GM19328 (cell line): ENCODE data around the gene FLOT1.
A peak's percentile ranks its signal among the peaks of the same experiment; 100 is the strongest.

Source experiments
- ATAC-seq: cut with Tn5 transposase; IDR thresholded peaks from one replicate; pipeline ENCODE4 v1.9.1; 2021; ENCODE audit warnings: mild to moderate bottlenecking, moderate library complexity; ENCODE audit not compliant: unreplicated experiment

FLOT1 gene

DNA sequence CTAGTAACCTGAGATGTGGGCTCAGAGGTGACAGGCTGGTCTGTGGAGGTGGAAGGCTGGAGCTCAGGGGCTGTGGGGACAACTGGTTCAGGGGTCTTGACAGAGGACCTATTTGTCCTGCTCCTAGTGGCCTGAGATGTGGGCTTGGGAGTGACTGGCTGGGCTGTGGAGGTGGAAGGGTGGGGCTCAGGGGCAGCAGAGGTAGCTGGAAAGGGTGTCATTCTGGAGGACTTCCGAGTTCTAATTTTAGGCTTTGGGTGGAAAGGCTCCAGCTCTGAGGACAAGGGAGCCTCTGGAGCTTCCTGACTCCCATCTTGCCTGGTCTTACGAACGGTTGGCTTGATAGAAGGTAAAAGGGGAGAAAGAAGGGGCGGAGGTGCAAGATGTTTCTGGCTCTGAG lies 36.9 kb downstream of the FLOT1 start:
- no peak for ATAC-seq

DNA sequence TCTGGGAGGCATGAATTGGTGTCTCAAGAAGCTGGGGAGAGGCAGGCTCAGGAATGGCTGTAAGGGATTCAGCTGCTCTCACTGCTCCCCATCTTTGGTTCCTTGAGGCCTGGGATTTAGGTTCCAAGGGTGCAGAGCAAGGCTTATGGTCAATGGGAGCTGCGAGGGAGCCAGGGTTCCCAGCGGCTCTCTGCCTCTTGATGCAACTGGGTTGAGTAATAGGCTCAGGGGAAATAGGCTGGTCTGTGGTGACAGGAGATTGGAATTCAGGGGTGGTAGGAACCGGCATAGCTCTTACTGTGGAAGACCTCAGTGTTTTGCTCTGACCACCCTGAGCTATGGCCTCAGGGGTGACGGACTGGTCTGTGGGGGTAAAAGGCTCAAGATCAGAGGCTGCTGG lies 38.7 kb downstream of the FLOT1 start:
- ATAC-seq = no peak

DNA sequence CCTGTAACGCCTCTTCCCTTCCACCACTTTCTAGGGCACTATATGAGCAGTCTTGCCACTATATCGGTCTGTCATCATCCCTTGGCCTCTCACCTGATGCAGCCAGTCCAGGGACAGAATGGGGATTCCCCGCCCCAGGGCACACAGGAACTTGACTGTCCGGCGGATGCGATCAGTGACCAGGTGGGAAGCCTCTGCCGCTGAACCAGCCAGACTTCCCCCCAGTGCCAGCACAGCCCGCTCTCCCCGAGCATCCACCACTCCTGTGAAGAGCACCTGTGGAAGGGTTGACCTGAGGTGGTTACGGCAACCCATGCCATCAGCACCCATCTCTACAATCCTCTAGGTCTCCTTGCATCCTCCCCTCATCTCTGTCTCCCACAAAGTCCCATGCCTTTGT lies 39.5 kb downstream of the FLOT1 start:
- ATAC-seq = no peak

DNA sequence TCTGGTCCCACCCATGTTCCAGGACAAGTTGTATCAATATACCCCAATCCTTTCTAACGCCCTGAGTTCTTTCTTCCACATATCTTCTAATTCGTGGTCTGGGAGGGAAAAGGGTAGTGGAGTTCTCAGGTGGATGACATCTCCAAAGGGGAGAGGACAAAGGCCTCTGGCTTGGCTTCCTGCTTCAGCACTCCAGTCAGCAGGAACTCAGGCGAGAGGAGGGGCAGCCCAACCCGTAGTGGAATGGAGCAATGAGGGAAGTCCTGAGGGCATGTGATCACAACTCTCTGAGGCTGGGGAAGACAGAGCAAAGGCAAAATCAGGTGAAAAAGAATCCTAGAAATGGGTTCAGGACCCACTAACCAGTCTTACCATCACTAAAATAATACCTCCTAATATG lies 42.1 kb downstream of the FLOT1 start:
- ATAC-seq = no peak

DNA sequence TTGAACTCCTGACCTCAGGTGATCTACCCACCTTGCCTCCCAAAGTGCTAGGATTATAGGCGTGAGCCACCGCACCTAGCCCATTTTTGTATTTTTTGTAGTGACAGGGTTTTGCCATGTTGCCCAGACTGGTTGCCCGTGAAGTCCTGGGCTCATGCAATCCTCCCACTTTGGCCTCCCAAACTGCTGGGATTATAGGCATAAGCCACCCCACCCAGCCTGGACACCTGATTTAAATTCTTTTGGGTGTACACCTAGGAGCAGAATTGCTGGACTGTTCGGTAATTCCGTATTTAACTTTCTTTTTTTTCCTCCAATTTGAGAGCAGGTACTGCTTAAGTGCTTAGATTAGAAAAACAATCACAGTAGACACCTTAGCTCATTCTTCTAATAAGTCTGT lies 46.1 kb downstream of the FLOT1 start:
- ATAC-seq = no peak

DNA sequence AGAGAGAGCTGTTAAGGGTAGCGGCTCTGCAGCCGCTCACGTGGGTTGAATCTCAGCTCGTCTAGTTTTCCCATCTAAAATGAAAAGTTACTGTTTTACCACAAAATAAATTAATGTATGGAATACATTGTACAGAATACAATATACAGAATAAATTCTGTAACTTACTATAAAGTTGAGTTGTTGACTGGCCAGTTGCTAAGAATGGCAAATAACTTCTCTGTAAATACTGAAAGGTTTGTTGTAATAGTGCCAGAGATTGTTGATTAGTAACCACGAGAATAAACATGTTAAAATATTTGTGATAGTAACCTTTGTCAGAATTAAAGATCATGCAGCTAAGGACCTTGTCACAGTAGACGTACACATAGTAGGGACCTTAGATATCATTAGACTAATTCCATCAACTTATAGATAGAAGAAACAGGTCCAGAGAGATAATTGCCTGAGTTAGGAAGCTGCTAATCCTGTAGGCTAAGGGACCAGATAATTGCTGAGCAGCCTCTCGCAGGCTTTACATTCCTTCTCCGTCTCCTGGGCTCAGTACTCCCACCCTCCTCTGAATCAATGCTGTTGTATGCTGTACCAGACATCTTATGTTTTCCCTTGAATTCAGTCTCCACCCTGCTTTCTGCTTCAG lies 51.2 kb downstream of the FLOT1 start:
- ATAC-seq = no peak

DNA sequence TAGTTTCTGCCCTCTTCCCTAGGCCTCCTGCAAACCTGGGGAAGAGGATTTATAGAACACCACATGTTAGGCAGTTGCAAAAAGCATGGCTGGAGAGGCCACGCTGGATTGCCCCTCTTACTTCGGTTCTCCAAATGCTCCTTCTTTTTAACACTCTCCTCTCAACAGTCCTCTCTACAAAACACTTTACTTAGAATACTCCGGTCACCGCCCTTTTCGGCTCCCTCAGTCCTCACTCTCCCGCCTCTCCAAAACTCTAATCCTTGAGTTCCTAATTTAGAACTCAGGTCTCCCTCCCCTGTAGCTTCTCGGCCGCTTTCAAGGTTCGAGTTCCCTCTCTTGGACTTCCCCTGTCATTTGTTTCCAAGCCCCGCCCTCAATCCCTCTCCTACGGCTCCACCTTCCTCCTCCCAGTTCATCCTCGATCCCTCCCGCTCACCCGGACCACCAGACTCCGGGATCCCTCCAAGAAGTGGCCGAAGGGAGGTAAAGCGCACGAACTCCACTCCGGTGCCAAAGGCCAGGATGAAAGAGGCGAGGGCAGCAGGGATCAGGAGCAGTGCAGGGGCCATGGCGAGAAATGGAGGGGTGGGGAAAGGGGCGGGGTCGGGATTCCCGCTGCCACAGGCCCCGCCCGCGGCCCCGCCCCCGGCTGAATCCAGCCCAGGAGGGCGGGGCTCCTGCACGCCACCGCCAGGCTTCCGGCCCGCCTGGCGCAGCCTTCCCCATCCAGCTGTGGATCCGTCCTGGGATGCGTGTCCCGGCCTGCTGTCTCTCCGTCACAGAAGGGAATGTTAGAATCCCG lies 51.9 kb downstream of the FLOT1 start, which contains the start of gene NRM:
Gene NRM, minus strand, starts transcription at position 582 of the 805 bp plus-strand sequence. Its CDS starts 10 bp downstream, at position 572.
- no peak for ATAC-seq

DNA sequence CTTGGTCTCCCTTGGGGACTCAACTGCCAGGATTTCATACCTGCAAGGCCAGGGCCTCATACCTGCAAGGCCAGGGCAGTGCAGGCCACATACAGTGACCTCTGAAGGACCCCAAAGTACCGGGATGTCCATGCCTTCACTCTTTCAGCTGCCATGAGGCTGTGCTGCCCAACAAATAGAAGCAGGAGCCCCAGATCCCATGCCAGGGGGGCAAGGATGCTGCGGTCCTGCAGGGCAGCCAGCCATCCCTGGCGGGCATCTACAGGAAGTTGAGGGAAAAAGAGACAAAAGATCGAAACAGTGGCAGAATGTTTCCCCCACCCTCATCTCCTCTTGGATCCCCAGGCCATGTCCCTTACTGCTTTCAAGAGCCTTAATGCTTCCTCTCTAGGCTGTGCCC lies 52.5 kb downstream of the FLOT1 start:
- no peak for ATAC-seq

DNA sequence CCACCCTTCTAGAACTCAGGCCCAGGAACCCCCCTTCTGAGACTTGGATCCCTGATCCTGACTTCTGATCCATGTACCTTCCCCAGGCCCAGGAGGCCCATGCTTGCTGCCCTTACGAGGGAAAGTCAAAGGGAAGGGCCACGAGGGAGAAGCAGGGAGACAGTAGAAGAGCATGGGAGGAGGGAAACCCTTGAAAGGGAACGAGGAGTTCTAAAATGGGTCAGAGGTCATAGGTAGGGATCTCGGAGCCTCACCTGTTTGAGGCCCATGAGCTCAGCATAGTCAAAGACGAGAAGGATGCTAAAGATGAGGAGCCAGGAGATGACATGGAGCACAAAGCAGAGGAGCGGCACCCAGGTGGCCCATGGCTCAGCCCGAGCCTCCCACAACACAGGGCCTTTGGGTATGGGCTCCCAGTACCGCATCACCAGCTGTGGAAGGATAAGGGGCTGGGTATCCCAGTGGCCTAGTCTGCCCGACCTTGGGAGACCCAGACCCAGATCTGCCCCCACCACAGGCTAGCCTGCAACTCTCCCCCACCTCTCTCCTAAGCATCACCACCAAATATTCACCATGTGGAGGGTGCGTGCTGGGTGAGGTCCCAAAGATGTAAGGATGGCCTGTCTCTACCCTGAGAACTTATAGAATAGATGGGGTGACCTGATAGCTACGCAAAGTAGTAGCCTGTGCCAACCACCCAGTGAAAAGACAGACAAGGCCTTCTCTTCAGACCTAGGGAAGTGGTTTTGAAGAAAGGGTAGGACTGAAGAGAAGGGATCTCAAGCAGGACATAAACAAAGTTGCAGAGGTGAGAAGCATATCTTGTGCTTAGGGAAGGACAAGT lies 53.2 kb downstream of the FLOT1 start:
- ATAC-seq = no peak

DNA sequence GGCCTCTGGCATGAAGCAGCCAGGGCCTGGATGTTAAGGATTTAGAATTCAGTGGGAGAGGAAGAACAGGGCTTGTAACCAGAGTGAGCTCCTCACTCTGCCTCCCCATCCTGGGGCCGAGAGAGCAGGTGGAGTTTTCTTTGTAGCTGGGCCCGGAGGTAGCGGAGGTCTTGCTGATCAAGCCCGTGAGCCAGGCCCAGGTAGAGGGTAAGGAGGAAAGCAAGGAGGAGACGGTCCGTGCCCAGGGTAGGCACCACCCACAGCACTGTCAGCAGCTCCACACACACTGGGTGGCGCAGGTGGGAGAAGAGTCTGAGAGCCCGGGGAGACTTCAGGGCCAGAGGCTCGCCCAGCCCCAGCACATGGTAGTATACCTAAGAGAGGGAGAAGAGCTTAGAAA lies 53.9 kb downstream of the FLOT1 start:
- ATAC-seq = no peak

DNA sequence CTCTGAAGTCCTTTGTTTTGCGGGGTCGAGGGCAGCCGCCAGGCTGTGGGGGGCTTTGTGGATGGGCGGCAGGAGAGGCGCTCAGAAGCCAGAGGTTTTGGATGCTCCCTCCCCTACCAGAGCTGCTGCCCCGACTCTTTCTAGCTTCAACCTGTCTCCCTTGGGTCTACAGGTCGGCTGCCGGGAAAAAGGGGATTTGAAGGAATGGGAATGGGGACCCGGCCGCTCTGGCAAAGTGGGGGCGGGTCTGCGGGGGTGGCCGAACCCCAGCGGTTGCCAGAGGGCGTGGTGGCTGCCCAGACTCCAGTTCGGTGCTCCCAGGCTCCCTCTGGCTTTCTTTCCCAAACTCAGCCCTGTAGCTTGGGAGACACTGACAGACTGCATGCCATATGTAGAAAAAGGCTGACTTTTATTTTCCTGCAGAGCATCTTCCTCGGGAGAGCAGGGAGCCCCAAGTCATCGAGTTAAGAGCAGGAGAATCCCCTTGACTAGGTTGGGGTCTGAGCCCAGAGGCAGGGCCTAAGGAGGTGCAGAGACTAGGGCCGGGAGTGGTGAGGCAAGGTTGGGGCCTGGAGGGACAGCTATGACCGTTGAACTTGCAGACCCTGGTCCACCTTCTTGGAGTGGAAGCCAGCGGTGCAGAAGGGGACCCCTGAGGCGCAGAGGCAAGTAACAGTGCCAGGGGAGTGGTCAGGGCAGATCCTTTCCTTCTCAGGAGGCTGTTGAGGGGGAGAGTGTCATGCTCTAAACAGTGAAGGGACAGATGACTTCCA lies 54.6 kb downstream of the FLOT1 start:
- no peak for ATAC-seq

DNA sequence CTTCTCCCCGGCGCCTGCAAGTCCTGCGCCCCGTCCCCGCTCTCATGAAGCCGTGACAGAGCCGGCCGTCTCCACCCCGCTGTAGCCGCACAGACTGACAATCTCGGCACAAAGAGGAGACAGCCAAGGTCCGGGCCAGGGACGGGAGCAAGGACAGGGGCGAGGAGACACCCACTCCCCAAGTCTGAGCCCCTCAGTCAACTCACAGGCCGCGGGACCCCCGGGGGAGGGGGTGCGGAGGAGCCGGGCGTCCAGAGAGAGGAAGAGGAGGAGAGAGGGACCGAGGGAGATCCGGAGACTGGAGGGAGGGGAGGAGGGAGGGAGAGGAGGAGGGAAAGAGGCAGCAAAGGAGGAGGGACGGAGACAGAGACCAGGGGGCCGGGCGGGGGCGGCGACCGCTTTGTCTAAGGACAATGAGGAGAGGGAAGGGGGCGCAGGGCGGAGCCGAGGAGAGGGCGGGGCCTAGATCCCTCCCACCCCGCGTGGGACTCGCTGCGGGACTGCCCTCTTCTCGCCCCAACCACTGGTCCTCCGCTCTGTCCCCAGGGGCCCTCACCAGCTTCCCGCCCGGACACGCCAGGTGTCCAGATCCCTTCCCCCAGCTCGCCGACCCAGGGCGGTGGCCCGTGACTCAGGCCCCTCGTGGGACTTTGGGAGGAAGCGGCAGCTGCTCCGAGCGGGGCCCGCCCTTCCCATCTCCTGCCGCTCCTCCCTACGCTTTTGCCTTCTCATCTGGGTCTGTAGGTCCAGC lies 55.4 kb downstream of the FLOT1 start:
- peak; percentile 41 for ATAC-seq

DNA sequence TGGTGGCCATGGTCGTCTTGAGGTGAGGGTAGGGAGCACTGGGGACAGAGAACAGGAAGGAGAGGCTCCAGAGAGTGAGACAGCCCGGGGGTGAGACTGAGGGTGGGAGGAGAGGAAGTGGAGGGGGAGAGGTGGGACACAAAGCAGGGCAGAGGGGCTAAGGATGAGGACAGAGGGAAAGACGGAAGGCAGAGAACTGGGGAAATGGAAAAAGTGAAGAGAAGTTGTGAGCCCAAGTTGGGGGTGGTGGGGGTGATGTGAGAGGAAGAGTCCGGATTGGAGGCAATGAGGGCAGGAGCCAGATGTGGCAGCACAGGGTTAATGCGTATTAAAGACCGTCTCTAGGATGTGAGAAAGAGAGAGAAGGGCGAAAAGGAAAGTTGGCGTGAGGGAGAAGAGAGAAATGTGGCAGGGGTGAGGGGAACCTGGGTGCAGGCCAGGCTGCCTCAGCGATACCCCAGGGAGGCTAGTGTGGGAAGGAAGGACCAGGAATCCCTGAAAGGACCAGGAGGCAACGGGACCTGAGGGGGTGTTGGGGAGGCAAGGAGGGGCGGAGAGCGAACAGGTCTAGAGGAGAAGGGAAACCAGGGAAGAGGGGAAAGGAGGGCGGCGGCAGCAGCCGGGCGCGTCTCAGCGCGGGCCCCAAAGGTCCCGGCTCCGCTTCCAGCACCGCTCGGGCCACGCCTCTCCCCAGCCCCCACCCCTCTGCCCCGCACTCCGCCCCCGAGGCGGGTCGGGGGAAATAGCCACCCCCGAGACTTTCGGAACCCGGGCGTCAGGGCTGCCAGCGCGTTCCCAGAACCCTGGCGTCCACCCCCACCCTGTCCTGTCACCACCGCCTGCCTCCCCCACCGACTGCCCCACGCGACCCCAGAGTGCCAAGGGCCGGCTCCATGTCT lies 56.2 kb downstream of the FLOT1 start, which contains the start of gene PPP1R18:
Gene PPP1R18, minus strand, starts transcription at position 637 of the 899 bp plus-strand sequence. Its CDS starts 627 bp downstream, at position 10.
- ATAC-seq = no peak

DNA sequence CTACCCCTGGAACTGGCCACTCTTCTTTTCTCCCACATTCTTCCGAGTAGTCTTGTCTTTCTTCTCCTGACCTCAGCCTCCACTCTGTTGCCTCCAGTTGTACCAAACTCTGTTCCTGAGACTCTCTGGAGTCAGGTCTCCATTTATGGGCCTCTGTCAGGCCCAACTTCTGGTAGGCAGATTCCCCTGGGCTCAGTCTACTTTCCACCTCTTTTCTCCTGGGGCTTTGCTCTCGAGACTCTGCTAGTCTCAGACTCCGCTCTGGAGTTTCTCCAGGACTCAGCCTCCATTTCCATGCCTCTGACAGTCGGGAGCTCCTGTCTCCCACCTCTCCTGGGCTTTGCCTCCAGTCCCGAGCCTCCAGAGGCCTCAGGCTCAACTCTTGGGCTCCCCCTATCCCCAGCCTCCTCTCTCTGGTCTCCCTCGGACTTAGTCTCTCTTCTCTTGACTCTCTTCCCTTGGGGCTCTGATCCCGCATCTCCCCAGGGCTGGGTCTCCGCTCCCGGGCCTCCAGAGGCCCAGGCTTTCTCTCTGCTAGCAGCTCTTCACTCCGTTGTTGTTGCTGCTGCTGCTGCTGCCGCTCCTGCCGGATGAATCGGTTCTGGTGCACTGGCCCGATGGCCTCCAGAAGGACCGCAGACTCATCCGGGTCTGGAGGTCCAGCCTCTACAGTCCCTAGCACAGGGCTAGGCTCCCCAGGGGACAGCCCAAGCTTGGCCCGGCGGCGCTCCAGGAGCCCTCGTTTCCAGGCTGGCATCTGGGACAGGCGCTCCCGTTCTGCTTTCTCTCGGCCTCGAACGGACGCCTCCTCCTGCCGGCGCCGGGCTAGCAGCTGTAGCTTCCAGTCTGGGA lies 57.1 kb downstream of the FLOT1 start:
- no peak for ATAC-seq

DNA sequence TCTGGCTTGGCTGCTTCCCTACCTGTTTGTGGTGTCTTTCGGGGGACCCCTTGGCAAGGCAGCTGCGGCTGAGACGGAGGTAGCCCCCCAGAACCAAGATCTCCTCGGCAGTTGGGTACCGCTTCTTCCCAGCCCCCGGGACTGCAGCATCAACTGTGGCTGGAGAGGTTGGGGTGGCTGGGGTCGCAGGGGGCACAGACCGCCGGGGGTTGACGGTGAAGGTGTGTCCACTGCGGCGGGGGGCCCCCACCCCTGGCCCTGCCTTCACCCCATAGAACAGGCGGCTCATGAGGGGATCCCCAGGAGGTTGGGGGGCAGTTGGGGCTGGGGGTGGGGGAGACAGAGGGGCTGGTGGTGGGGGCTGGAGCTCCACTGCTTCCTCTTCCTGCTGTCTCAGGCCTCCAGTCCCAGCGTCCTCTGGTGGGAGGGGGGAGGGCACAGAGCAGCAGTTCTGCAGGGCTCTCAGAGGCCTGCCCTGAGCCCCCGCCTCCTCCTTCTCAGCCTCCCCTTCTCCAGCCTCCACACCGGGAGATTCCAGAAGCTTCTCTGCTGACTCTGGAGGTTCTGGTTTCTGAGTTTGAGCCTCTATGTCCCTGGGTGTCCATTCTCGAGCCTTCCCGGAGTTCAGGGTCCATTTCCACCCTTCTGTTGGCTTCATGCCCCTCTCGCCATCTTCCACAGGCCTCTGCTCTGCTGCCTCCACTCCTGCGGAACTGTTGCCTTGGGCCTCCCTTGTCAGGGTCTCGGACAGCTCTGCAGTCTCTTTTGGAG lies 57.9 kb downstream of the FLOT1 start:
- no peak for ATAC-seq

DNA sequence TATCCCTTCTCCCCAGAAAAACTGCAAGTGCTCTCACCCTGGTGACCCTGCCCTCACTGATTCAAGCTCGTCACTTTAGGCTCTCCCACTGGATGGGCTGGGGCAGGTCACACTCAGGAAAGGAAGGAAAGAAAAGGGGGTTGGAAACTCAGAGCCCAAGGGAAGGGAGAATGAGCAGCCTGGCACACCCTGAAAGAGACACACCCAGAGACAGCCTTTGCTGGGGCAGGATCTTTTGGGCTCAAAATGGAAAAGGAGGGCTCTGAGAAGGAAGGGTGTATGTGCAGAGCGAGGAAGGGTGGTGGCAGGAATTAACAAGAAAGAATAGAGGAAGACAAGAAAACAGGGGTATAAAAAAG lies 58.5 kb downstream of the FLOT1 start:
- no peak for ATAC-seq

DNA sequence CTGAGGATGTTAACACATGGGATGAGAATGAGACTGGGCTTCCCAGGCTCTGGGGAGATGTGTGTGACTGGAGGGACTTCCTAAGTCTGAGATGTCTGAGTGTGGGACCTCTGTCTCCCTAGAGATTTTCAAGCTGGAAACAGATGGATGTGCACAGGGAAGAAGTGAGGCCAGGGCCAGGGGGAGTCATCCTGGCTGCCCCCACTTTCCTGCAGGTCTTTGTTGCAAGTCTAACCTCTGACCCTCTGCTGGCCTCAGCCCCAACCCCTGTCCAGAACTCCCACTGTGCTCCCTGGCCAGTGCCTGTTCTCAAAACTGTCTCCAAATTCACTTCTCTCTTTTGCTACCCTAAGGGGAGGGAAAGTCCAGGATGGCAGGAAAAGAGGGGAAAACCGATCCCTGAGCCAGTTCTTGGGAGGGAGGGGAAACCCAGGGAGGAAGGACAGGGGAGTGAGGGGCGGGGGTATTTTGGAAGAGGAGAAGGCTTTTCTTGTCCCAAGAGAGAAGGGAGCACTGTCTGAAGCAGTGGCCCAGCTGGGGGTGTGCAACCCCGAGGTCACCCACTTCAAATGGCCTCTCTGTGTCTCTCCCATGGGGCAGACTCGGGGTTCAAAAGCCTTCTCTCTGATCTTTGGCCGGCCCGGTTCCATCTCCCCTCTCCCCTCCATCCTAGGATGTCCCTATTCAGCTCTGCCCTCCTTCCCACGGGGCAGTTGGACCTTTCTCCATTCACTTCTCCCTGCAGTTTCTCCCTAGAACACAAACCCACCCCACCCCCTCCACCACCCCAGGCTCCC lies 59.1 kb downstream of the FLOT1 start:
- ATAC-seq = no peak
